H1 (cell line): Measurements from ENCODE around the gene TMEM128. TPM values are rescaled to one million over a fixed set of nuclear protein-coding genes. Genes with fewer than 3 reads are reported as not detected.

Experiments
- CTCF ChIA-PET: fragments of 300-600 bp; sonication (Branson Sonifier 250); formaldehyde crosslinking; loops from one replicate; lab custom pipeline; 2021; ENCODE audit not compliant: partially characterized antibody; lab: Charles Lee
- POLR2A ChIA-PET: fragments of 300-600 bp; sonication (Branson Sonifier 250); formaldehyde crosslinking; loops from one replicate; lab custom pipeline; 2021; ENCODE audit warnings: inconsistent platforms; ENCODE audit not compliant: partially characterized antibody; lab: Charles Lee
- DNase-seq, 2 experiments: peaks; one replicate each; pipeline versions ENCODE4 v3.0.0 to v3.0.0-alpha.2; 2010 to 2022; ENCODE audit warnings: low spot score in 2 of 2, low read depth in 1 of 2, mixed read lengths in 1 of 2
- FAIRE-seq: peaks from 2 replicates; lab custom pipeline; 2011; peaks lifted over from hg19 to GRCh38; lab: Jason Lieb, UNC
- H2AFZ ChIP-seq: 2 replicates; pipeline ENCODE4 v1.8.1; 2012; ENCODE audit warnings: low read length, inconsistent platforms
- H2AK5ac ChIP-seq: 2 replicates; pipeline ENCODE4 v1.6.1; 2013; ENCODE audit warnings: low read depth, low read length
- H2BK120ac ChIP-seq: replicated peaks from 2 replicates; pipeline ENCODE3; 2013; ENCODE audit warnings: low read depth, low read length, inconsistent platforms
- H2BK12ac ChIP-seq: 2 replicates; pipeline ENCODE4 v1.6.1; 2013; ENCODE audit warnings: low read depth, low read length
- H2BK15ac ChIP-seq: 2 replicates; pipeline ENCODE4 v1.6.1; 2013; ENCODE audit warnings: low read length
- H2BK20ac ChIP-seq: 2 replicates; pipeline ENCODE4 v1.6.1; 2013; ENCODE audit warnings: low read length
- H2BK5ac ChIP-seq: 2 replicates; pipeline ENCODE4 v1.6.1; 2013; ENCODE audit warnings: low read depth, low read length
- H3K14ac ChIP-seq: 2 replicates; pipeline ENCODE4 v1.6.1; 2013; ENCODE audit warnings: inconsistent platforms; ENCODE audit not compliant: insufficient read length
- H3K18ac ChIP-seq: 2 replicates; pipeline ENCODE4 v1.6.1; 2013; ENCODE audit warnings: low read length; ENCODE audit errors: extremely low read depth
- H3K23ac ChIP-seq: 2 replicates; pipeline ENCODE4 v1.6.1; 2013; ENCODE audit warnings: inconsistent platforms; ENCODE audit not compliant: insufficient read length
- H3K23me2 ChIP-seq: 2 replicates; pipeline ENCODE4 v1.6.1; 2013; ENCODE audit warnings: low read depth, low read length
- H3K27ac ChIP-seq: 2 replicates; pipeline ENCODE4 v1.6.1; 2011; ENCODE audit warnings: low read depth, low read length, inconsistent platforms
- H3K27me3 ChIP-seq, 4 experiments: replicated peaks in 1 of 4; 1 replicate in 1 of 4; 2 replicates in 3 of 4; pipeline versions ENCODE4 v1.6.1 to v1.8.1; 2011 to 2013; ENCODE audit warnings: low read length in 3 of 4, mild to moderate bottlenecking in 3 of 4, inconsistent platforms in 2 of 4, mixed read lengths in 2 of 4, moderate library complexity in 1 of 4; ENCODE audit not compliant: control insufficient read depth in 3 of 4, insufficient read depth in 3 of 4; ENCODE audit errors: extremely low read depth in 1 of 4
- H3K36me3 ChIP-seq, 4 experiments: 2 replicates each; pipeline versions ENCODE4 v1.6.1 to v1.8.1; 2011 to 2013; ENCODE audit warnings: mild to moderate bottlenecking in 4 of 4, low read length in 3 of 4, moderate library complexity in 2 of 4, control low read depth in 1 of 4, inconsistent platforms in 1 of 4; ENCODE audit not compliant: insufficient read depth in 4 of 4, control insufficient read depth in 2 of 4
- H3K4ac ChIP-seq: replicated peaks from 2 replicates; pipeline ENCODE3; 2013; ENCODE audit warnings: low read length, low read depth, mixed read lengths, inconsistent platforms; ENCODE audit not compliant: insufficient read length
- H3K4me1 ChIP-seq, 4 experiments: replicated peaks in 1 of 4; 1 replicate in 1 of 4; 2 replicates in 3 of 4; pipeline versions ENCODE4 v1.6.1 to v1.8.1; 2011 to 2013; ENCODE audit warnings: low read length in 3 of 4, inconsistent platforms in 2 of 4, mixed read lengths in 1 of 4; ENCODE audit not compliant: insufficient read depth in 4 of 4, control insufficient read depth in 3 of 4
- H3K4me2 ChIP-seq, 2 experiments: 2 replicates each; pipeline versions ENCODE4 v1.6.1 to v1.8.1; 2011 to 2013; ENCODE audit warnings: low read depth in 2 of 2, low read length in 2 of 2, control low read depth in 1 of 2, inconsistent platforms in 1 of 2, mild to moderate bottlenecking in 1 of 2; ENCODE audit not compliant: insufficient read depth in 1 of 2
- H3K4me3 ChIP-seq, 4 experiments: fragments of 200-600, 300-600 bp in 1 of 4; sonication (generic), shearing (Covaris generic), sonication (Bioruptor Twin) in 1 of 4; 2 replicates each; pipeline versions ENCODE4 v1.5.1 to v1.8.1; 2011 to 2016; ENCODE audit warnings: low read length in 4 of 4, low read depth in 3 of 4, control low read depth in 2 of 4, inconsistent platforms in 2 of 4, mild to moderate bottlenecking in 2 of 4, mixed read lengths in 1 of 4, moderate library complexity in 1 of 4; ENCODE audit not compliant: insufficient read depth in 2 of 4; ENCODE audit errors: extremely low read depth in 1 of 4
- H3K56ac ChIP-seq: replicated peaks from 2 replicates; pipeline ENCODE3; 2013; ENCODE audit warnings: low read depth, mild to moderate bottlenecking, mixed read lengths, low read length, inconsistent platforms; ENCODE audit not compliant: insufficient read length
- H3K79me1 ChIP-seq: 2 replicates; pipeline ENCODE4 v1.6.1; 2013; ENCODE audit warnings: low read depth, low read length, control low read depth
- H3K79me2 ChIP-seq, 2 experiments: 2 replicates each; pipeline versions ENCODE4 v1.6.1 to v1.8.1; 2012 to 2013; ENCODE audit warnings: low read length in 2 of 2, mild to moderate bottlenecking in 2 of 2, inconsistent platforms in 1 of 2; ENCODE audit not compliant: insufficient read depth in 2 of 2, control insufficient read depth in 1 of 2
- H3K9ac ChIP-seq, 4 experiments: replicated peaks in 1 of 4; 1 replicate in 1 of 4; 2 replicates in 3 of 4; pipeline versions ENCODE4 v1.6.1 to v1.8.1; 2011 to 2013; ENCODE audit warnings: low read depth in 3 of 4, low read length in 3 of 4, control low read depth in 2 of 4, mild to moderate bottlenecking in 2 of 4, moderate library complexity in 2 of 4, inconsistent platforms in 1 of 4; ENCODE audit errors: extremely low read depth in 1 of 4
- H3K9me3 ChIP-seq, 2 experiments: 2 replicates each; pipeline versions ENCODE4 v1.6.1 to v1.8.1; 2012 to 2013; ENCODE audit warnings: mild to moderate bottlenecking in 2 of 2, moderate library complexity in 2 of 2, control low read depth in 1 of 2, inconsistent platforms in 1 of 2, low read depth in 1 of 2, low read length in 1 of 2, mixed read lengths in 1 of 2; ENCODE audit not compliant: insufficient read depth in 2 of 2
- H4K20me1 ChIP-seq, 2 experiments: replicated peaks in 1 of 2; 2 replicates each; pipeline versions ENCODE3 to v1.8.1; 2011 to 2013; ENCODE audit warnings: inconsistent platforms in 2 of 2, low read length in 2 of 2, mild to moderate bottlenecking in 1 of 2; ENCODE audit not compliant: insufficient read depth in 2 of 2, control insufficient read depth in 1 of 2
- H4K5ac ChIP-seq: 2 replicates; pipeline ENCODE4 v1.6.1; 2013; ENCODE audit warnings: low read length, low read depth, mixed read lengths, inconsistent platforms; ENCODE audit not compliant: insufficient read length
- H4K8ac ChIP-seq: 2 replicates; pipeline ENCODE4 v1.8.0; 2013; ENCODE audit warnings: mild to moderate bottlenecking, moderate library complexity, low read length, inconsistent platforms; ENCODE audit not compliant: insufficient read depth; ENCODE audit errors: extremely low read depth
- H4K91ac ChIP-seq: replicated peaks from 2 replicates; pipeline ENCODE3; 2013; ENCODE audit warnings: low read length, mixed read lengths, inconsistent platforms; ENCODE audit not compliant: insufficient read length
- BCL11A ChIP-seq, 2 experiments: IDR thresholded peaks; one replicate each; pipeline ENCODE4 v1.6.1; 2011; ENCODE audit warnings: low read depth in 2 of 2, low read length in 2 of 2, mild to moderate bottlenecking in 2 of 2
- EGR1 ChIP-seq: IDR thresholded peaks from 2 replicates; pipeline ENCODE4 v1.6.1; 2011; ENCODE audit warnings: low read depth, low read length, borderline replicate concordance
- EP300 ChIP-seq, 2 experiments: IDR thresholded peaks; 1 replicate in 1 of 2; 2 replicates in 1 of 2; pipeline ENCODE4 v1.6.1; 2011 to 2012; ENCODE audit warnings: low read depth in 2 of 2, low read length in 2 of 2, mild to moderate bottlenecking in 2 of 2, borderline replicate concordance in 1 of 2, inconsistent platforms in 1 of 2, moderate library complexity in 1 of 2
- FOSL1 ChIP-seq: IDR thresholded peaks from 2 replicates; pipeline ENCODE4 v1.6.1; 2011; ENCODE audit warnings: mild to moderate bottlenecking, low read depth, low read length, moderate library complexity; ENCODE audit not compliant: insufficient read depth
- SUZ12 ChIP-seq: fragments of 200-600 bp; sonication (generic); IDR thresholded peaks from 2 replicates; pipeline ENCODE4 v1.6.1; 2012; ENCODE audit warnings: mild to moderate bottlenecking, inconsistent platforms, low read length, moderate library complexity, mixed read lengths
- WGBS, 2 experiments: shearing (Covaris generic) in 1 of 2; methylation state at CpG; one replicate each; pipeline versions ENCODE4 v1.1.6 to v1.1.7; 2013 to 2015; ENCODE audit warnings: low lambda C conversion rate in 2 of 2, mixed read lengths in 2 of 2, inconsistent platforms in 1 of 2, low coverage in 1 of 2, missing lambda C conversion rate in 1 of 2; ENCODE audit not compliant: insufficient replicate concordance in 2 of 2, insufficient coverage in 1 of 2, insufficient read length in 1 of 2; ENCODE audit errors: extremely low coverage in 1 of 2, missing lambda C conversion rate in 1 of 2; 5-methylcytosine and 5-hydroxymethylcytosine counted together
- polyA plus RNA-seq, 7 experiments: library from polyadenylated mRNA; depleted of rRNA in 3 of 7; stranded (reverse) in 5 of 7; unstranded in 2 of 7; fragments of >200 nt in 5 of 7; fragments of 200-250 nt in 2 of 7; gene quantifications; 1 replicate in 5 of 7; 2 replicates in 1 of 7; 4 replicates in 1 of 7; pipeline versions ENCODE4 v1.2.1 to v1.2.3, GENCODE V29; 2011 to 2013; ENCODE audit warnings: missing spikeins in 2 of 7, mixed read lengths in 2 of 7
- total RNA-seq: library from RNA; stranded (reverse); fragmentation: NEBNext Ultra II Directional; extraction: Animal tissue kit (Norgen Biotek cat#: 25700); gene quantifications from 2 replicates; pipeline ENCODE4 v1.2.1, GENCODE V29; 2021
- TF ChIP-seq, protein P1 (sequence below): IDR thresholded peaks from 2 replicates; pipeline ENCODE4 v1.6.1; 2011; ENCODE audit warnings: low read depth, mild to moderate bottlenecking, low read length; ENCODE audit not compliant: insufficient read depth

TMEM128 gene
- total and polyA plus RNA-seq, 2 of the 8 experiments (the other 6 are each of a cell fraction or from before 2014, with no cell fraction given), result 17.7 to 33.6 TPM

DNA sequence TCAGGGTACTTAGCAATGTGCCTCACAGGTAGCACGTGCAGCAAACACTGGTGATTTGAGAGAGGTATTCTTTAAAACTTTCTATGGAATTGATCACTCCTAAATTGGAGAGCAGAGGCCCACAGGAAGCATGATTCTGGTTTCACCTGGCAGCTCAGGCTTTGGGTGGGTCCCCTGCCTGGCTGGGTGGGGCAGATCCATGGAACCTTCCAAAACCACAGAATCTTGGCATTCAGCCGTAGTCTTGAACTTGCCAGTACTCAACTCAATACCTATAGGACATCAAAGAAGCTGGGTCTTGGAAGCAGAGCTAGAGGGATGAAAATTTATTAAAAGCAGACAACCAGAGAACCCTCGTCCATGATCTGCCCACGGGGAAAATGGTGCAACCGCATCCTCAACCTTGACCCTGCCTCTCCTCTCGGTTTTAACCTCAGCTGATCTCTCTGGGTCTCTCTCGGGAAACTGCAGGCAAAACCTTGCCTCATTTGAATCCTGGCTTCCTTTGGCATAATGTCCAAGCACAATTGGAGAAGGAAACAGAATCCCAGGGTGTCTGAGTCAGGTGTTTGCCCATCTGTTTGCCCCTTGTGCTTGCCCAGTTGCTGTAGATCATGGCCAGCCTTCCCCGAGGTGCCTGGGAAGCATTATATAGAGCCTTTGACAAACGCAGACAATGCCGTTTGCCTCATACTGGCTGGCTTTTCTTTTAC is 44.2 kb downstream of the TMEM128 start:
- Histone ChIP-seq H4K8ac (no peak overlapping the region), H4K20me1 (no peaks in the 10 kb centered on the region), H2BK20ac (no peak overlapping the region), H3K9me3 (no peaks in the 10 kb centered on the region)
- no peak for DNase-seq
- TF ChIP-seq BCL11A (IDR thresholded peaks at IDR 0.05; ENCODE audit: low read depth in 2 of 2, low read length in 2 of 2) (no peak), SUZ12 (no peak), EGR1 (no peak), FOSL1 (no peak), EP300 (IDR thresholded peaks at IDR 0.05; ENCODE audit: borderline replicate concordance in 1 of 2, low read depth in 2 of 2, low read length in 2 of 2) (no peak)
- TF ChIP-seq, protein P1, sequence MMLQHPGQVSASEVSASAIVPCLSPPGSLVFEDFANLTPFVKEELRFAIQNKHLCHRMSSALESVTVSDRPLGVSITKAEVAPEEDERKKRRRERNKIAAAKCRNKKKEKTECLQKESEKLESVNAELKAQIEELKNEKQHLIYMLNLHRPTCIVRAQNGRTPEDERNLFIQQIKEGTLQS, result no peak
- TF ChIP-seq, all 59 proteins: peak for 0
- Histone ChIP-seq H3K27me3 (no peaks in the 10 kb centered on the region; a peak in 3 of 7 replicates), H3K23ac (no peak overlapping the region), H2BK5ac (no peak overlapping the region), H3K36me3 (no peaks in the 10 kb centered on the region), H3K4me3 (no peak overlapping the region), H3K56ac (no peak overlapping the region), H2BK15ac (no peak overlapping the region), H2AFZ (no peak overlapping the region; the same call in 1 of the 2 replicates), H3K27ac (no peak overlapping the region), H2BK12ac (no peak overlapping the region), H3K79me1 (no peaks in the 10 kb centered on the region), H3K14ac (no peak overlapping the region), H3K4me2 (no peak overlapping the region), H4K91ac (no peak overlapping the region), H3K4me1 (peaks cover 0 to 2% (median 0%) of the 10 kb centered on the region in 4 experiments; a peak in 1 of 7 replicates), H4K5ac (no peak overlapping the region), H2AK5ac (no peak overlapping the region), H2BK120ac (no peak overlapping the region), H3K23me2 (no peaks in the 10 kb centered on the region), H3K9ac (no peak overlapping the region), H3K4ac (no peak overlapping the region), H3K18ac (no peak overlapping the region), H3K79me2 (no peaks in the 10 kb centered on the region)
- ChIA-PET POLR2A (no interaction called here), CTCF (interaction anchor here (0.7 to 4.0 kb wide), 2 partner anchors 20 to 443 kb away, joined by 3 to 13 read pairs; no protein-coding TSS in a partner anchor)
- no peak for FAIRE-seq
- 90% methylated on average over 9 of the region's 10 CpGs; no CpG with 5 or more reads in 1 of the 2 experiments for WGBS, 2 experiments
